IMR-90 (cell line): Measurements from ENCODE around the gene ST7.

Experiments
- POLR2A ChIP-seq: IDR thresholded peaks from 2 replicates; pipeline ENCODE4 v1.6.1; 2012; ENCODE audit warnings: mild to moderate bottlenecking, low read depth, low read length
- RAD21 ChIP-seq: IDR thresholded peaks from 2 replicates; pipeline ENCODE4 v1.6.1; 2012; ENCODE audit warnings: low read length, improper control_type of control experiment
- RCOR1 ChIP-seq: IDR thresholded peaks from 2 replicates; pipeline ENCODE4 v1.6.1; 2012; ENCODE audit warnings: mild to moderate bottlenecking, low read length, improper control_type of control experiment; ENCODE audit not compliant: insufficient replicate concordance

DNA sequence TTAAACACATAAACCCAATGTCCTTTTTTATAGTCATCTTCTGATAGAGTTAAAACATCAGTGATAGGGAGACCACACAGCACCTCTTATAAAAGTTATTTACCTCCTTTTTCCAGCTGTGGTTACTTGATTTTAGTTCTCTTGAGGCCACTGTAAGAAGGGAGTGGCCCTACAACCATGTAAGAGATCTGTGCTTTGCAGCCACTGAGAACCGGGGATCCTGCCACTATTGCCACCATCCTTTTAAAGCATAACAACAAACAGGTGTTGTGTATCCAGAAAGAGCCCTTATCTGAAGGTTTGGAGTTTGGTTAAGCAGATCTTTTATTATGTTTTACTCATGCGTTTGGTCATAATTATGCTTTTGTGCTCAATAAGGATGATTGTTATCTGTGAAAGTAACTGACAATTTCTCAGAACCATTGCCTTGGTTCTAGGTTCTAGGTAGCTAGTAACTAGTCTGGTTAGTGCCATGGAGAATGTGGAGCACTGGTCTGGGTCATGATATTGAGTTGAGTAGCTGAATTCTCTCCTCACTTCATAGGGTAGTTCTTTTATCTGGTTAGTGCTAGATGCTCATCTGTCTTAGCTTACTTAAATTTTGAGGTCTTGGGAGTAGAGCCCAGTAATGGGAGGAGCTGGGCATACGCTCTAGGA lies 56.5 kb downstream of the ST7 start:
- TF ChIP-seq POLR2A, result no peak
- TF ChIP-seq RAD21, result no peak
- TF ChIP-seq RCOR1, result no peak
